GM13977 (cell line): ENCODE measurements around the gene MYCBP2.
"Not testable (repeated sequence)": the region's sequence is repeated elsewhere in the genome, so short reads cannot be mapped to it uniquely, and the experiment has no call there.

Source experiments
- DNase-seq: peaks from one replicate; pipeline ENCODE4 v3.0.0; 2012; ENCODE audit warnings: low spot score
- CTCF ChIP-seq: IDR thresholded peaks from 2 replicates; pipeline ENCODE4 v1.5.1; 2012; ENCODE audit warnings: mild to moderate bottlenecking, control low read depth; ENCODE audit not compliant: insufficient read depth; ENCODE audit errors: extremely low read depth, missing control alignments
- in situ Hi-C: fragments of 300-500 bp; cut with MboI; formaldehyde crosslinking; loops from one replicate; pipeline ENCODE4 v1.12.0; 2022; ENCODE audit warnings: low sequenced_read_pairs, low pct_unique_long_range_greater_than_20kb, mixed read lengths, inconsistent platforms; ENCODE audit not compliant: unreplicated experiment

MYCBP2 gene

GRCh38 chr13:77299587-77299986 is 27.3 kb downstream of the MYCBP2 start:
- no peak for DNase-seq
- in situ Hi-C loops, result no loop called here
- no peak for TF ChIP-seq CTCF

DNA sequence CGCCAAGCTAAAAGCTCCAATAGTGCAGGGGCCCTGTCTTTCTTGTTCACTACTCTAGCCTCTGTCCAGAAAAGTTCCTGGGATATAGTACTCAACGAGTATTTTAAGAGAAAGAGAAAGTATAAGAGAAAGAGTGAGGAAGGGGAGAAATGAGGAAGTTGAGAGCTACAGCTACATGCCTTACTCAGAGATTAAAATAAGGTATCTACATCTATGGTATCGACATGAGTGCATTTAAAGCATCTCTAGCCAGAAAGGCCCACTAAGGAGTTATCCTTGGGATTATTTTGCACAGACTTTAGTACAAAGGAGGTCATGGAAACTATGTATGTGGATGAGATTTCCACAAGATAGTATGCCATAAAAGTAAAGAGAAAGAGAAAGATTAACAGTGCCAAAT is 28.5 kb downstream of the MYCBP2 start:
- in situ Hi-C loops, result no loop called here
- DNase-seq, result peak; percentile 19
- no peak for TF ChIP-seq CTCF

DNA sequence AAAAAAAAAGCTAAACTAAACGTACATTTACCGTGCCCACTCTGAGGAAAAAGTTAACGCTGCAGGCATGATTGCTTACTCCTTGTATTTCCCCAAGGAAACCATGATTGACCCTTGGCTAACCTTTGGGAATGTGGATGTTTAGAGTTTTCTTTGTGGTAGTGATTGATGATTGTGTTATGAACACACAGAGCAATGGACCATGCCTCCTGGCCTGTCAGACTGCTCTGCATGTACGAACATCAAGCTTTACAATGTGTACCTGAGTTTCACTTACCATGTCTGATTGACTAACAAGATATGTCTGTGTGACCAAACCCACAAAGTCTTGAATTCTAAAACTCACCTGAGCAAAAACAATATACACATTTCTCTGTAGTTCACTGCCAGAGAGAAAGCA is 35.1 kb downstream of the MYCBP2 start:
- no peak for DNase-seq
- in situ Hi-C loops, result no loop called here
- no peak for TF ChIP-seq CTCF

DNA sequence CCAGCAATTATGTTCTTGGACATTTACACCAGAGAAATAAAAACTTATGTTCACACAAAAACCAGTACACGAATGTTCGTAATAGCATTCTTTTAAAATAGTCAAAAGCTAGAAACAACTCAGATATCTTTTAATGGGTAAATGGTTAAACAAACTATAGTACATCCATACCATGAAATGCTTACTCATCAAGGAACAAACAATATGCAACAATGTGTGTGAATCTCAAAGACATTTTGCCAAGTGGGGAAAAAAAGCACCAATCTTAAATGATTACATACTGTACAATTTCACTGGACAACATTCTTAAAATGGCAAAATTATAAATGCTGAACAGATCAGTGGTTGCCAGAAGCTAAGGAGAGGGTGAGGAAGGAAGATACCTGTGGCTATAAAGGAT is 36.6 kb downstream of the MYCBP2 start:
- DNase-seq, result no peak
- in situ Hi-C loops, result no loop called here
- no peak for TF ChIP-seq CTCF

GRCh38 chr13:77289851-77290250 is 37.0 kb downstream of the MYCBP2 start:
- no peak for TF ChIP-seq CTCF
- DNase-seq, result no peak
- in situ Hi-C loops, result no loop called here

DNA sequence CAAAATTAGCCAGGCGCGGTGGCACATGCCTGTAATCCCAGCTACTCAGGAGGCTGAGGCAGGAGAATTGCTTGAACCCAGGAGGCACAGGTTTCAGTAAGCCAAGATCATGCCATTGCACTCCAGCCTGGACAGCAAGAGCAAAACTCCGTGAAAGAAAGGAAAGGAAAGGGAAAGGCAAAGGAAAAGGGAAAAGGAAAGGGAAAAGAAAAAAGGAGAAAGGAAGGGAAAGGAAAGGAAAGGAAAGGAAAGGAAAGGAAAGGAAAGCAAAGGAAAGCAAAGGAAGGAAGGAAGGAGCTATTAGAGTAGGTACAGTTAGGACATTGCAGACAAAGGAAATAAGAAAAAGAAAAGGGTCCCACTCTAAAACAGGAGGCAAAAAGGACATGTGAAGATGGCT is 41.3 kb downstream of the MYCBP2 start:
- DNase-seq, in situ Hi-C loops: not testable (repeated sequence)

GRCh38 chr13:77285098-77285497 is 41.8 kb downstream of the MYCBP2 start:
- no peak for DNase-seq
- in situ Hi-C loops, result no loop called here
- no peak for TF ChIP-seq CTCF
